ENCODE data around the gene FLRT3. TPM values are rescaled to one million over a fixed set of nuclear protein-coding genes. Genes with fewer than 3 reads are reported as not detected.

The FLRT3 gene
- total and polyA plus RNA-seq, 9 of the 15 experiments (the other 6 are each of a cell fraction or from before 2014, with no cell fraction given), result 0.04 TPM; not detected in 8

DNA sequence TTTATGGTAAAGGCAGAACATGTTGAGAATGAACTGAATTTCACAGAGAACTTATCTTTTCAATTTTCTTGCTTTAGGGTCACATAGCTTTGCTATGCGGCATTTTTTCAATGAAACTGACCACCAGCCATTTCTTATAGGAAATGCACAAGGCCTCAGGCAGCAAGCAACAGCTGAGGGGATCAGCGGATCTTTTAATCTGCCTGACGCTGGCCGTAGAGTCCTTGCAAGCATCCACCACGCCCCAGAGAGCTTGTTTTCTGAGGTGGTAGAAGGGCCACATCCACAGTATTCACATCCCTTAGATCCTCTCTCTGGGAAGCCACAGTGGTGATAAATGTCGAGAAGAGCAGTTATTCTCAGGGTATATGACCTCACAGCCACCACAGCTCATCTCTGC lies 34.3 kb downstream of the FLRT3 start:
- CTCF ChIA-PET (ENCODE audit: low intra/inter-chr PET ratio), result no interaction called here
- H3K27me3 ChIP-seq (ENCODE audit: control insufficient read depth in 2 of 2, insufficient read depth in 2 of 2, low read length in 2 of 2), result no peaks in the 10 kb centered on the region
- H3K4me3 ChIP-seq, result no peak overlapping the region
- TF ChIP-seq, protein P1, sequence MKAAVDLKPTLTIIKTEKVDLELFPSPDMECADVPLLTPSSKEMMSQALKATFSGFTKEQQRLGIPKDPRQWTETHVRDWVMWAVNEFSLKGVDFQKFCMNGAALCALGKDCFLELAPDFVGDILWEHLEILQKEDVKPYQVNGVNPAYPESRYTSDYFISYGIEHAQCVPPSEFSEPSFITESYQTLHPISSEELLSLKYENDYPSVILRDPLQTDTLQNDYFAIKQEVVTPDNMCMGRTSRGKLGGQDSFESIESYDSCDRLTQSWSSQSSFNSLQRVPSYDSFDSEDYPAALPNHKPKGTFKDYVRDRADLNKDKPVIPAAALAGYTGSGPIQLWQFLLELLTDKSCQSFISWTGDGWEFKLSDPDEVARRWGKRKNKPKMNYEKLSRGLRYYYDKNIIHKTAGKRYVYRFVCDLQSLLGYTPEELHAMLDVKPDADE (conservative IDR thresholded peaks at IDR 0.05; ENCODE audit: control insufficient read depth, low read depth, low read length), result no peak
- TF ChIP-seq SP2 (IDR thresholded peaks at IDR 0.05; ENCODE audit: extremely low read depth, low read depth, low read length, poor library complexity, severe bottlenecking) (no peak), ZNF174 (CRISPR knock-in tag; IDR thresholded peaks at IDR 0.05) (no peak), KLF6 (CRISPR knock-in tag; IDR thresholded peaks at IDR 0.05; ENCODE audit: borderline replicate concordance) (no peak), GATA2 (CRISPR knock-in tag; IDR thresholded peaks at IDR 0.05) (no peak), ZNF707 (CRISPR knock-in tag; conservative IDR thresholded peaks at IDR 0.05) (no peak), MEF2A (IDR thresholded peaks at IDR 0.05; ENCODE audit: control insufficient read depth, low read depth, low read length) (no peak), ZNF354B (CRISPR knock-in tag; IDR thresholded peaks at IDR 0.05) (no peak), KDM5B (IDR thresholded peaks at IDR 0.05; ENCODE audit: insufficient replicate concordance, low read depth, low read length) (no peak), HOXB6 (CRISPR knock-in tag; IDR thresholded peaks at IDR 0.05; ENCODE audit: borderline replicate concordance) (no peak), STAT5A (IDR thresholded peaks at IDR 0.05; ENCODE audit: borderline replicate concordance, low read length) (no peak), SMAD4 (CRISPR knock-in tag; conservative IDR thresholded peaks at IDR 0.05) (no peak)
- TF ChIP-seq, protein P2, sequence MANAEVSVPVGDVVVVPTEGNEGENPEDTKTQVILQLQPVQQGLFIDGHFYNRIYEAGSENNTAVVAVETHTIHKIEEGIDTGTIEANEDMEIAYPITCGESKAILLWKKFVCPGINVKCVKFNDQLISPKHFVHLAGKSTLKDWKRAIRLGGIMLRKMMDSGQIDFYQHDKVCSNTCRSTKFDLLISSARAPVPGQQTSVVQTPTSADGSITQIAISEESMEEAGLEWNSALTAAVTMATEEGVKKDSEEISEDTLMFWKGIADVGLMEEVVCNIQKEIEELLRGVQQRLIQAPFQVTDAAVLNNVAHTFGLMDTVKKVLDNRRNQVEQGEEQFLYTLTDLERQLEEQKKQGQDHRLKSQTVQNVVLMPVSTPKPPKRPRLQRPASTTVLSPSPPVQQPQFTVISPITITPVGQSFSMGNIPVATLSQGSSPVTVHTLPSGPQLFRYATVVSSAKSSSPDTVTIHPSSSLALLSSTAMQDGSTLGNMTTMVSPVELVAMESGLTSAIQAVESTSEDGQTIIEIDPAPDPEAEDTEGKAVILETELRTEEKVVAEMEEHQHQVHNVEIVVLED (CRISPR knock-in tag; IDR thresholded peaks at IDR 0.05), result no peak
- TF ChIP-seq, protein P3, sequence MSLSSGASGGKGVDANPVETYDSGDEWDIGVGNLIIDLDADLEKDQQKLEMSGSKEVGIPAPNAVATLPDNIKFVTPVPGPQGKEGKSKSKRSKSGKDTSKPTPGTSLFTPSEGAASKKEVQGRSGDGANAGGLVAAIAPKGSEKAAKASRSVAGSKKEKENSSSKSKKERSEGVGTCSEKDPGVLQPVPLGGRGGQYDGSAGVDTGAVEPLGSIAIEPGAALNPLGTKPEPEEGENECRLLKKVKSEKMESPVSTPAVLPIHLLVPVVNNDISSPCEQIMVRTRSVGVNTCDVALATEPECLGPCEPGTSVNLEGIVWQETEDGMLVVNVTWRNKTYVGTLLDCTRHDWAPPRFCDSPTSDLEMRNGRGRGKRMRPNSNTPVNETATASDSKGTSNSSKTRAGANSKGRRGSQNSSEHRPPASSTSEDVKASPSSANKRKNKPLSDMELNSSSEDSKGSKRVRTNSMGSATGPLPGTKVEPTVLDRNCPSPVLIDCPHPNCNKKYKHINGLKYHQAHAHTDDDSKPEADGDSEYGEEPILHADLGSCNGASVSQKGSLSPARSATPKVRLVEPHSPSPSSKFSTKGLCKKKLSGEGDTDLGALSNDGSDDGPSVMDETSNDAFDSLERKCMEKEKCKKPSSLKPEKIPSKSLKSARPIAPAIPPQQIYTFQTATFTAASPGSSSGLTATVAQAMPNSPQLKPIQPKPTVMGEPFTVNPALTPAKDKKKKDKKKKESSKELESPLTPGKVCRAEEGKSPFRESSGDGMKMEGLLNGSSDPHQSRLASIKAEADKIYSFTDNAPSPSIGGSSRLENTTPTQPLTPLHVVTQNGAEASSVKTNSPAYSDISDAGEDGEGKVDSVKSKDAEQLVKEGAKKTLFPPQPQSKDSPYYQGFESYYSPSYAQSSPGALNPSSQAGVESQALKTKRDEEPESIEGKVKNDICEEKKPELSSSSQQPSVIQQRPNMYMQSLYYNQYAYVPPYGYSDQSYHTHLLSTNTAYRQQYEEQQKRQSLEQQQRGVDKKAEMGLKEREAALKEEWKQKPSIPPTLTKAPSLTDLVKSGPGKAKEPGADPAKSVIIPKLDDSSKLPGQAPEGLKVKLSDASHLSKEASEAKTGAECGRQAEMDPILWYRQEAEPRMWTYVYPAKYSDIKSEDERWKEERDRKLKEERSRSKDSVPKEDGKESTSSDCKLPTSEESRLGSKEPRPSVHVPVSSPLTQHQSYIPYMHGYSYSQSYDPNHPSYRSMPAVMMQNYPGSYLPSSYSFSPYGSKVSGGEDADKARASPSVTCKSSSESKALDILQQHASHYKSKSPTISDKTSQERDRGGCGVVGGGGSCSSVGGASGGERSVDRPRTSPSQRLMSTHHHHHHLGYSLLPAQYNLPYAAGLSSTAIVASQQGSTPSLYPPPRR (CRISPR knock-in tag; IDR thresholded peaks at IDR 0.05; ENCODE audit: borderline replicate concordance), result no peak
- no peaks in the 10 kb centered on the region for H3K36me3 ChIP-seq (ENCODE audit: control insufficient read depth, insufficient read depth, low read length)
- H3K9me3 ChIP-seq (replicated peaks; ENCODE audit: control insufficient read depth, insufficient read depth, low read depth, low read length), result no peaks in the 10 kb centered on the region
- POLR2A ChIA-PET, result no interaction called here
- no peaks in the 10 kb centered on the region for H3K79me2 ChIP-seq (ENCODE audit: control insufficient read depth, insufficient read depth, low read length)
- ATAC-seq (no peak), DNase-seq (ENCODE audit: extremely low read depth in 1 of 4, low spot score in 3 of 4) (no peak), FAIRE-seq (no peak)
- no peak overlapping the region for H3K9ac ChIP-seq (ENCODE audit: insufficient read depth in 1 of 2, low read depth in 2 of 2, low read length in 2 of 2)
- H3K27ac ChIP-seq (ENCODE audit: extremely low read depth, low read depth, low read length), result no peak overlapping the region
- no peaks in the 10 kb centered on the region for H3K4me1 ChIP-seq (replicated peaks in 1 of 2; ENCODE audit: control insufficient read depth in 2 of 2, insufficient read depth in 2 of 2, low read length in 2 of 2)
- in situ Hi-C loops (cut with MboI) (no loop called here), intact Hi-C loops (cut with micrococcal nuclease) (no loop called here)
- no peaks in the 10 kb centered on the region for H4K20me1 ChIP-seq (replicated peaks; ENCODE audit: control insufficient read depth, insufficient read depth, low read length)
- H2AFZ ChIP-seq (ENCODE audit: low read depth, low read length), result no peak overlapping the region
- BruUV-seq (replicated peaks), result no TSS peak
- H3K4me2 ChIP-seq (ENCODE audit: insufficient read depth, low read length), result no peak overlapping the region
- WGBS (ENCODE audit: insufficient coverage, low coverage, missing lambda C conversion rate), result 0% methylated on average over 5 of the region's 6 CpGs
- no peaks in the 10 kb centered on the region for H3K9me1 ChIP-seq (ENCODE audit: control insufficient read depth, insufficient read depth, low read length)
